Non-pigmented ciliary epithelial cell (primary cell): ENCODE measurements around the gene RPL10.

Source experiments
- DNase-seq: peaks from one replicate; pipeline ENCODE4 v3.0.0-alpha.2; 2010; ENCODE audit warnings: low read depth

RPL10 gene

GRCh38 chrX:154362085-154362742 lies 36.0 kb upstream of the RPL10 start:
- DNase-seq, result no peak

- DNase-seq, result no peak
Measured at GRCh38 chrX:154363706-154364439, 34.3 kb upstream of the RPL10 start.

- DNase-seq, result no peak
Measured at GRCh38 chrX:154365052-154365600, 33.1 kb upstream of the RPL10 start.

GRCh38 chrX:154365997-154366665 lies 32.0 kb upstream of the RPL10 start:
- no peak for DNase-seq

- DNase-seq, result no peak
Measured at GRCh38 chrX:154366666-154367055, 31.5 kb upstream of the RPL10 start.

- no peak for DNase-seq
Measured at GRCh38 chrX:154367474-154368308, 30.5 kb upstream of the RPL10 start.

- peak; percentile 65 for DNase-seq
Measured at GRCh38 chrX:154368630-154369448, 29.3 kb upstream of the RPL10 start.

- peak; percentile 78 for DNase-seq
Measured at GRCh38 chrX:154369449-154370299, 28.5 kb upstream of the RPL10 start.

- no peak for DNase-seq
Measured at GRCh38 chrX:154370300-154371016, 27.7 kb upstream of the RPL10 start.

GRCh38 chrX:154371017-154371788 lies 27.0 kb upstream of the RPL10 start:
- DNase-seq, result peak; percentile 43

GRCh38 chrX:154371789-154372300 lies 26.3 kb upstream of the RPL10 start:
- DNase-seq, result no peak

GRCh38 chrX:154372612-154373022 lies 25.6 kb upstream of the RPL10 start:
- no peak for DNase-seq

GRCh38 chrX:154373340-154374306 lies 24.6 kb upstream of the RPL10 start:
- no peak for DNase-seq

- no peak for DNase-seq
Measured at GRCh38 chrX:154374313-154375155, 23.6 kb upstream of the RPL10 start, which contains the start of gene FLNA. Gene FLNA, minus strand, starts transcription at chrX:154374634. Its CDS starts 3,389 bp downstream, at chrX:154371245.

- no peak for DNase-seq
Measured at GRCh38 chrX:154375156-154375504, 23.0 kb upstream of the RPL10 start.

- DNase-seq, result no peak
Measured at GRCh38 chrX:154376774-154377173, 21.4 kb upstream of the RPL10 start.
